GM10266 (cell line): Measurements from ENCODE around the gene PROK1.

Experiments
- DNase-seq: peaks from one replicate; pipeline ENCODE4 v3.0.0; 2012; ENCODE audit errors: extremely low spot score
- CTCF ChIP-seq: IDR thresholded peaks from 2 replicates; pipeline ENCODE4 v1.5.1; 2012; ENCODE audit warnings: mild to moderate bottlenecking, low read depth; ENCODE audit not compliant: control insufficient read depth, insufficient read depth; ENCODE audit errors: missing control alignments

PROK1 gene

GRCh38 chr1:110488161-110488560 lies 37.2 kb downstream of the PROK1 start:
- no peak for TF ChIP-seq CTCF
- DNase-seq = no peak

- TF ChIP-seq CTCF = no peak
- DNase-seq = no peak
Measured at GRCh38 chr1:110488867-110489266, 37.9 kb downstream of the PROK1 start.

GRCh38 chr1:110489406-110489805 lies 38.5 kb downstream of the PROK1 start:
- no peak for DNase-seq
- no peak for TF ChIP-seq CTCF

GRCh38 chr1:110489973-110490542 lies 39.1 kb downstream of the PROK1 start:
- DNase-seq = no peak
- no peak for TF ChIP-seq CTCF

- no peak for DNase-seq
- TF ChIP-seq CTCF = no peak
Measured at GRCh38 chr1:110490791-110491451, 40.0 kb downstream of the PROK1 start.

- TF ChIP-seq CTCF = no peak
- DNase-seq = no peak
Measured at GRCh38 chr1:110492573-110492972, 41.6 kb downstream of the PROK1 start.

- TF ChIP-seq CTCF = no peak
- no peak for DNase-seq
Measured at GRCh38 chr1:110493059-110493699, 42.2 kb downstream of the PROK1 start.
